Gastroesophageal sphincter (tissue), 4 donors: ENCODE results near the gene GALNT12. TPM values are rescaled to one million over a fixed set of nuclear protein-coding genes. Genes with fewer than 3 reads are reported as not detected.

ENCODE experiments used
- ATAC-seq: fragments of 150-250 bp; one replicate; pipeline ENCODE4 v1.9.1; 2016; ENCODE audit warnings: mild to moderate bottlenecking, moderate library complexity
- H3K27ac ChIP-seq, 4 donors: fragments of 200-600 bp; sonication (generic) in 3 of 4; 1 replicate in 3 of 4; 2 replicates in 1 of 4; pipeline ENCODE4 v1.5.1; 2016 to 2019
- H3K27me3 ChIP-seq: fragments of 200-600 bp; sonication (generic); one replicate; pipeline ENCODE4 v1.5.1; 2019
- H3K36me3 ChIP-seq, 2 donors: fragments of 200-600 bp; sonication (generic); one replicate each; pipeline ENCODE4 v1.5.1; 2019; ENCODE audit warnings: control low read depth in 1 of 2
- H3K4me1 ChIP-seq, 3 donors: fragments of 200-600 bp; sonication (generic); 1 replicate in 2 of 3; 2 replicates in 1 of 3; pipeline ENCODE4 v1.5.1; 2016 to 2019; ENCODE audit warnings: control low read depth in 2 of 3
- H3K4me3 ChIP-seq, 2 donors: fragments of 200-600 bp; sonication (generic); one replicate each; pipeline ENCODE4 v1.5.1; 2019; ENCODE audit warnings: mild to moderate bottlenecking in 1 of 2, moderate library complexity in 1 of 2
- H3K9me3 ChIP-seq, 3 donors: fragments of 200-600 bp; sonication (generic); one replicate each; pipeline ENCODE4 v1.5.1; 2017 to 2019; ENCODE audit warnings: control low read depth in 2 of 3
- CTCF ChIP-seq, 4 experiments: fragments of 200-600 bp in 2 of 4; fragments of 450-650 bp in 2 of 4; sonication (generic) in 1 of 4; IDR thresholded peaks; one replicate each; pipeline ENCODE4 v1.5.1; 2017 to 2019; ENCODE audit warnings: antibody characterized with exemption in 4 of 4, mild to moderate bottlenecking in 2 of 4, moderate library complexity in 2 of 4
- EP300 ChIP-seq: sonication (generic); formaldehyde crosslinking; IDR thresholded peaks from one replicate; pipeline ENCODE4 v1.6.1; 2017; ENCODE audit warnings: antibody characterized with exemption, mild to moderate bottlenecking
- POLR2A ChIP-seq, 2 donors: fragments of 450-650 bp; IDR thresholded peaks; one replicate each; pipeline ENCODE4 v1.6.1; 2017; ENCODE audit warnings: antibody characterized with exemption in 2 of 2, mild to moderate bottlenecking in 2 of 2, moderate library complexity in 1 of 2
- POLR2AphosphoS5 ChIP-seq: sonication (generic); formaldehyde crosslinking; IDR thresholded peaks from one replicate; pipeline ENCODE4 v1.6.1; 2017; ENCODE audit warnings: antibody characterized with exemption
- WGBS, 2 donors: methylation state at CpG; one replicate each; pipeline ENCODE4 v1.1.5; 2018; ENCODE audit warnings: low coverage in 1 of 2; 5-methylcytosine and 5-hydroxymethylcytosine counted together
- total RNA-seq, 4 donors: library from RNA; depleted of rRNA; stranded (reverse); fragments of >200 nt; gene quantifications; one replicate each; pipeline ENCODE4 v1.1.0, GENCODE V29; 2016

The GALNT12 gene
- total RNA-seq, 4 donors from 2014 or later, result 13.7 to 34.6 (median 15.2) TPM

DNA sequence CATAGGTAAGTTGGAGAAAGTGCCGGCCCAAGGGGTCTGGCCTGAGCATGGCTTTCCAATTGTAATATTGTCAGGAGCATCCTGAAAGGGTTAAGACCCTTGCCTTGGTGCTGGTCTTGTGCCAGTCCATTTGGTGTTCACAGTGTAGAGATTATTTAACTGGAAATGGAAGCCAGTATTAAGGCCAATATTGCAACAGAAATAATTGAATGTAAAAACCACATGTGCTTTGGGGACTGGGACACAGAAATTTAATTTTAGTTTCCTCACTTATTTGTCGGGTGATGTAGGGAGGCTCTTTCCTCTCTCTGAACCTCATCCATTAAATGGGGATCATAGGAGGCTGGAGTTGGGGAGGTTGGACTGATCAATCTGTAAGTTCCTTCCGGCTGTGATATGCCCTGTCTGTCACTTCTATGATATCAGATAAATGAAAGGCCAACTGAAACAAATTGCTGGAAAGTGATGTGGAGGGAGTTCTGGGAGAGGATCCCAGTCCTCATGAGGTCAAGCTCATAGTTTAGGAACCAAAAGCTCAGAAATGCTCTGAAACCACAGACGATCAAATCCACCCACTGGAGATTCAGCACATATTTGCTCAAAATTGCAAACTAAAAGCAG, 81.4 kb downstream of the GALNT12 start:
- no peak overlapping the region for H3K4me3 ChIP-seq
- H3K27me3 ChIP-seq, result no peaks in the 10 kb centered on the region
- no peaks in the 10 kb centered on the region for H3K36me3 ChIP-seq
- peak overlapping the region in 2 of 4 donors; percentile 11 to 13 for H3K27ac ChIP-seq
- peaks cover 0 to 32% (median 0%) of the 10 kb centered on the region in 3 donors for H3K4me1 ChIP-seq
- TF ChIP-seq EP300, result no peak
- no peak for TF ChIP-seq CTCF (IDR thresholded peaks at IDR 0.05)
- no peak for TF ChIP-seq POLR2AphosphoS5
- no peak for TF ChIP-seq POLR2A (IDR thresholded peaks at IDR 0.05)
- no peaks in the 10 kb centered on the region for H3K9me3 ChIP-seq
- WGBS, 2 donors, result 58 to 75% methylated on average over 3 to 4 of the region's 4 CpGs
- no peak for ATAC-seq

DNA sequence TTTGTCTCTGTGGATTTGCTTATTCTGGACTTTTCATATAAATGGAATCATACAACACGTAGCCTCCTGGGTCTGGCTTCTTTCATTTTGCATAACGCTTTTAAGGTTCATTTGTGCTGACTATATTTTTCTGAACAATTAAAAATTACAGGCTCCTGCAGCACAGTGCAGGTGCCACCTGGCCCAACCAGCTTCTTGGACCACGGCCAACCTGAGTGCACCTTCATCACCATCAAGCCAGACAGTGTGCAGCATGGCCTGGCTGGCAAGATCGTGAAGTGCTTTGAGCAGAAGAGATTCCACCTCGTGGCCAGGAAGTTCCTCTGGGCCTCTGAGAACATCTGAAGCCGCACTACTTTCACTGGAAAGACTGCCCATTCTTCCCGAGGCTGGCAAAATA, 82.8 kb downstream of the GALNT12 start:
- Histone ChIP-seq H3K27ac (no peak overlapping the region), H3K4me1 (peaks cover 0 to 32% (median 0%) of the 10 kb centered on the region in 3 donors), H3K9me3 (no peaks in the 10 kb centered on the region), H3K27me3 (no peaks in the 10 kb centered on the region), H3K4me3 (no peak overlapping the region), H3K36me3 (no peaks in the 10 kb centered on the region)
- no peak for ATAC-seq
- TF ChIP-seq EP300, result no peak
- TF ChIP-seq CTCF (IDR thresholded peaks at IDR 0.05), result no peak
- no peak for TF ChIP-seq POLR2A (IDR thresholded peaks at IDR 0.05)
- no peak for TF ChIP-seq POLR2AphosphoS5
- WGBS, 2 donors, result 63% methylated on average over 4 of the region's 7 CpGs; no CpG with 5 or more reads in 1 of the 2 donors

DNA sequence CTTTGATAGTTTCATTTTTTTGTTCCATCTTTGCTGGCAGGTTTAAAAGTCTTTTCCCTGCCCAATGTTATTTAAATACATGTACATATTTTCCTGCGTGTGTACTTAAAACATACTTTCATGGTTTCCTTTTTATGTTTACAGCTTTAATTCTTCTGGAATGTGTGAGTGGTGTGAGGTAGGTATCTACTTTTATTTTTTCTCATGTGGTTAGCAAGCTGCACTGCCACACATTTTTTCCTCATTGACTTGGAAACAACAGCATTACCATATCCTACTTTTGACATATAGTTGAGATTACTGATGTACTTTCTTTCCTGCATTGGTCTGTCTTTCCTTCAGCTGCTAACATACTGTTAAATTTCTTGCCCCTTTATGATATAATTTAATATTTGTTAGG, 84.8 kb downstream of the GALNT12 start:
- no peaks in the 10 kb centered on the region for H3K36me3 ChIP-seq
- no peak overlapping the region for H3K27ac ChIP-seq
- no peak for TF ChIP-seq POLR2AphosphoS5
- TF ChIP-seq EP300, result no peak
- TF ChIP-seq CTCF (IDR thresholded peaks at IDR 0.05), result no peak
- TF ChIP-seq POLR2A (IDR thresholded peaks at IDR 0.05), result no peak
- H3K4me1 ChIP-seq, result peaks cover 0 to 22% (median 0%) of the 10 kb centered on the region in 3 donors
- ATAC-seq, result no peak
- peaks cover 0 to 7% (median 0%) of the 10 kb centered on the region in 3 donors for H3K9me3 ChIP-seq
- H3K4me3 ChIP-seq, result no peak overlapping the region
- no peaks in the 10 kb centered on the region for H3K27me3 ChIP-seq
- 18 to 67% methylated on average over 1 of the region's 1 CpG for WGBS, 2 donors

DNA sequence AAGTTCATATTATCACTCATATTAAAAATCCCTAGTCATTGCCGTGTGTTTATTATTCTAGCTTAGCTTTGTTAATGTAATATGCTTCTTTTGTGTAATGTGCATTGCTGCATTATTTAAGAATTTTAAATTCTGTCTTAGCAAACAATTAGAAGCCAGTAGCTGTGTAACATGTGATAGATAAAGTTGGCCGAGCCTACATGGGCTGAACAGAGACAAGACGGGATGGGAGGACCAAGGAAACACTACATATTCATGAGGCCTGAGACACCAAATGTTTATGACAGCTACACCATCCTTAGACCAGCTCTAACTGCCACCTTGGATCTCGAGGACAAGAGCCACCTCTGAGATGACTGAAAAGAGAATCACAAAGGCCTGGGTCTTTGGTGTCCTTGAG, 85.2 kb downstream of the GALNT12 start:
- H3K36me3 ChIP-seq, result no peaks in the 10 kb centered on the region
- peaks cover 0 to 18% (median 0%) of the 10 kb centered on the region in 3 donors for H3K4me1 ChIP-seq
- no peak overlapping the region for H3K27ac ChIP-seq
- no peak overlapping the region for H3K4me3 ChIP-seq
- H3K27me3 ChIP-seq, result no peaks in the 10 kb centered on the region
- no peak for ATAC-seq
- 78% methylated on average over 2 to 4 of the region's 4 CpGs for WGBS, 2 donors
- peaks cover 0 to 7% (median 0%) of the 10 kb centered on the region in 3 donors for H3K9me3 ChIP-seq
- TF ChIP-seq CTCF (IDR thresholded peaks at IDR 0.05), result no peak
- TF ChIP-seq POLR2A (IDR thresholded peaks at IDR 0.05), result no peak
- no peak for TF ChIP-seq EP300
- TF ChIP-seq POLR2AphosphoS5, result no peak

DNA sequence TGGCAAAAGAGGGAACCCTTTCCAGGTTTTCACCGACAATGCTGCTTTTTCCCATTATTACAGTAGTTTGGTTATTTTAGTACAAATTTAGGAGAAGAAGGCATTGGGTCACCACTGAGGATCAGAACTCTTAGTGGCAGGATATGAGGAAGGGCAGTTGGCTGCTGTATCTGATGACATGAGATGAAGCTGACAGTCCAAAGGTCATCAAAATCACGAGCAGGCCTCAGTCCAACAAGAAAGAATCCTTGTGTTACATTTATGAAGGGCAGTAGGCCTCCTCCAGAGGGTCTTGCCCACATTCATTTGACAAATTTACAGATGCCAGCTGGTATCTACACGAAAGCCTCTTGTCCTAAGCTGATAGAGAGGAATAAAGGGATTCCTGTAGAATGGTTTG, 86.7 kb downstream of the GALNT12 start:
- no peak for ATAC-seq
- WGBS, 2 donors, result 89 to 94% methylated on average over 1 to 3 of the region's 3 CpGs
- Histone ChIP-seq H3K4me3 (no peak overlapping the region), H3K36me3 (no peaks in the 10 kb centered on the region), H3K27me3 (no peaks in the 10 kb centered on the region), H3K9me3 (peaks cover 0 to 7% (median 0%) of the 10 kb centered on the region in 3 donors), H3K27ac (no peak overlapping the region), H3K4me1 (peaks cover 0 to 7% (median 0%) of the 10 kb centered on the region in 3 donors)
- no peak for TF ChIP-seq POLR2AphosphoS5
- TF ChIP-seq EP300, result no peak
- no peak for TF ChIP-seq CTCF (IDR thresholded peaks at IDR 0.05)
- TF ChIP-seq POLR2A (IDR thresholded peaks at IDR 0.05), result no peak
